Fibroblast of villous mesenchyme (primary cell): ENCODE measurements around the gene JRKL. TPM values are rescaled to one million over a fixed set of nuclear protein-coding genes. Genes with fewer than 3 reads are reported as not detected.
"Not testable (repeated sequence)": the region's sequence is repeated elsewhere in the genome, so short reads cannot be mapped to it uniquely, and the experiment has no call there.

ENCODE experiments used
- DNase-seq: peaks from one replicate; pipeline ENCODE4 v3.0.0-alpha.2; 2010; ENCODE audit warnings: low read depth
- H3K4me3 ChIP-seq: 2 replicates; pipeline ENCODE4 v1.5.1; 2011; ENCODE audit warnings: low read depth, mild to moderate bottlenecking, low read length
- CTCF ChIP-seq: IDR thresholded peaks from 2 replicates; pipeline ENCODE4 v1.5.1; 2012; ENCODE audit warnings: low read depth, mild to moderate bottlenecking, low read length; ENCODE audit not compliant: insufficient read depth
- total RNA-seq: library from RNA; depleted of rRNA; stranded (reverse); fragments of >200 nt; gene quantifications from 2 replicates; pipeline ENCODE4 v1.2.3, GENCODE V29; 2012

JRKL gene
- total RNA-seq, 1 donor = 10.4 TPM

GRCh38 chr11:96393753-96394348, 4.0 kb downstream of the JRKL start:
- H3K4me3 ChIP-seq = no peak overlapping the region
- DNase-seq = peak; percentile 61
- TF ChIP-seq CTCF = peak; percentile 70

GRCh38 chr11:96394773-96395172, 5.0 kb downstream of the JRKL start:
- no peak for TF ChIP-seq CTCF
- DNase-seq = no peak
- H3K4me3 ChIP-seq = no peak overlapping the region

GRCh38 chr11:96396637-96397036, 6.8 kb downstream of the JRKL start:
- H3K4me3 ChIP-seq = no peak overlapping the region
- DNase-seq = no peak
- TF ChIP-seq CTCF = no peak

GRCh38 chr11:96397863-96398262, 8.1 kb downstream of the JRKL start:
- H3K4me3 ChIP-seq = no peak overlapping the region
- DNase-seq = no peak
- no peak for TF ChIP-seq CTCF

- no peak for TF ChIP-seq CTCF
- DNase-seq = no peak
- no peak overlapping the region for H3K4me3 ChIP-seq
These were observed 10.9 kb downstream of the JRKL start for GRCh38 chr11:96400697-96401096.

- DNase-seq = not testable (repeated sequence)
- H3K4me3 ChIP-seq = peak overlapping the region; percentile 51
These were observed 21.6 kb downstream of the JRKL start for GRCh38 chr11:96411412-96411811.

- DNase-seq = no peak
- no peak overlapping the region for H3K4me3 ChIP-seq
- TF ChIP-seq CTCF = no peak
These were observed 23.1 kb downstream of the JRKL start for GRCh38 chr11:96412761-96413381.
